DOHH2 (cell line): ENCODE results near the gene BOD1L2.

ENCODE experiments used
- H3F3A ChIP-seq: fragments of 200-600 bp; sonication (generic), shearing (Covaris generic); 2 replicates; pipeline ENCODE4 v1.6.0; 2016; ENCODE audit warnings: antibody characterized with exemption, mild to moderate bottlenecking; ENCODE audit not compliant: control insufficient read depth, insufficient read depth
- H3K27ac ChIP-seq: fragments of 200-600 bp; sonication (generic); 2 replicates; pipeline ENCODE4 v1.5.1; 2014; ENCODE audit warnings: low read depth, mild to moderate bottlenecking, low read length, moderate library complexity
- H3K27me3 ChIP-seq: fragments of 200-600 bp; sonication (generic); 2 replicates; pipeline ENCODE4 v1.6.1; 2014; ENCODE audit warnings: mild to moderate bottlenecking, low read length, mixed read lengths; ENCODE audit not compliant: control insufficient read depth
- H3K36me3 ChIP-seq: fragments of 200-600 bp; sonication (generic); 2 replicates; pipeline ENCODE4 v1.6.1; 2014; ENCODE audit warnings: mild to moderate bottlenecking, low read length, moderate library complexity, mixed read lengths; ENCODE audit not compliant: control insufficient read depth
- H3K4me1 ChIP-seq: fragments of 200-600 bp; sonication (generic); 2 replicates; pipeline ENCODE4 v1.6.1; 2014; ENCODE audit warnings: mild to moderate bottlenecking, low read length, mixed read lengths; ENCODE audit not compliant: control insufficient read depth
- H3K4me2 ChIP-seq: fragments of 200-600 bp; sonication (generic); 2 replicates; pipeline ENCODE4 v1.6.0; 2014; ENCODE audit warnings: mild to moderate bottlenecking, low read length, moderate library complexity
- H3K4me3 ChIP-seq: fragments of 200-600 bp; sonication (generic); 2 replicates; pipeline ENCODE4 v1.5.1; 2014; ENCODE audit warnings: mild to moderate bottlenecking, low read length, mixed read lengths
- H3K79me2 ChIP-seq: fragments of 200-600 bp; sonication (generic); 2 replicates; pipeline ENCODE4 v1.6.1; 2014; ENCODE audit warnings: mild to moderate bottlenecking, low read length, mixed read lengths; ENCODE audit not compliant: control insufficient read depth
- H3K9me2 ChIP-seq: fragments of 200-600 bp; sonication (generic); replicated peaks from 2 replicates; pipeline ENCODE4 v1.6.1; 2014; ENCODE audit warnings: mild to moderate bottlenecking, low read length, mixed read lengths; ENCODE audit not compliant: control insufficient read depth
- H3K9me3 ChIP-seq: fragments of 200-600 bp; sonication (generic); 2 replicates; pipeline ENCODE4 v1.6.1; 2014; ENCODE audit warnings: antibody characterized with exemption, low read length, mixed read lengths; ENCODE audit not compliant: control insufficient read depth, insufficient read depth
- H4K20me1 ChIP-seq: fragments of 200-600 bp; sonication (generic); 2 replicates; pipeline ENCODE4 v1.6.0; 2014; ENCODE audit warnings: low read depth, mild to moderate bottlenecking, antibody characterized with exemption, low read length, moderate library complexity; ENCODE audit not compliant: control insufficient read depth, insufficient read depth
- EZH2phosphoT487 ChIP-seq: fragments of 200-600 bp; sonication (generic); IDR thresholded peaks from 2 replicates; pipeline ENCODE4 v1.6.1; 2017; ENCODE audit warnings: borderline replicate concordance, mild to moderate bottlenecking, antibody characterized with exemption, low read length, moderate library complexity, mixed read lengths
- TF ChIP-seq, protein P1 (sequence below): fragments of 200-600 bp; sonication (generic); IDR thresholded peaks from one replicate; pipeline ENCODE4 v1.5.1; 2014; ENCODE audit warnings: antibody characterized with exemption, mild to moderate bottlenecking, low read depth, low read length; ENCODE audit not compliant: poor library complexity, severe bottlenecking

Gene BOD1L2

DNA sequence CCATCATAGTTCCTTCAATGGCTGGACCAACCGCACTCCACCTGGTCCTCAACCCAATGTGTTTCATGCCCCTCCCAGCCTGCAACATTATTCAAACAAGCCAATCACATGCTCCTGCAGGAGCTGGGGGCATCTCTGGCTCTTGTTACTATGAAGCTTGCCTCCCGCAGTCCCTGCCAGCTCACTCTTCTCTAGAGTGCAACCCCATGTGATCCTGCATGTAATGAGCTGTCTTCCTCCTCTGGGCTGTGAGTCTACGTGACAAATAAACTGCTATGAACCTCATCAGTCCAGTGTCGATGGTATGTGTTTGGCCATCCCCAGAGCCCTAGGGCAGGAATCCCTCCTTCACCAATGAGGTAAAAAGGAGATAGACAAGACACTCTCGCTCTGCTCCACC lies 15.8 kb upstream of the BOD1L2 start:
- no peaks in the 10 kb centered on the region for H3K9me2 ChIP-seq
- no peaks in the 10 kb centered on the region for H3K36me3 ChIP-seq
- no peaks in the 10 kb centered on the region for H3K4me1 ChIP-seq
- H3K27me3 ChIP-seq = peaks cover 34% of the 10 kb centered on the region
- no peaks in the 10 kb centered on the region for H4K20me1 ChIP-seq
- H3K9me3 ChIP-seq = no peaks in the 10 kb centered on the region
- TF ChIP-seq, protein P1, sequence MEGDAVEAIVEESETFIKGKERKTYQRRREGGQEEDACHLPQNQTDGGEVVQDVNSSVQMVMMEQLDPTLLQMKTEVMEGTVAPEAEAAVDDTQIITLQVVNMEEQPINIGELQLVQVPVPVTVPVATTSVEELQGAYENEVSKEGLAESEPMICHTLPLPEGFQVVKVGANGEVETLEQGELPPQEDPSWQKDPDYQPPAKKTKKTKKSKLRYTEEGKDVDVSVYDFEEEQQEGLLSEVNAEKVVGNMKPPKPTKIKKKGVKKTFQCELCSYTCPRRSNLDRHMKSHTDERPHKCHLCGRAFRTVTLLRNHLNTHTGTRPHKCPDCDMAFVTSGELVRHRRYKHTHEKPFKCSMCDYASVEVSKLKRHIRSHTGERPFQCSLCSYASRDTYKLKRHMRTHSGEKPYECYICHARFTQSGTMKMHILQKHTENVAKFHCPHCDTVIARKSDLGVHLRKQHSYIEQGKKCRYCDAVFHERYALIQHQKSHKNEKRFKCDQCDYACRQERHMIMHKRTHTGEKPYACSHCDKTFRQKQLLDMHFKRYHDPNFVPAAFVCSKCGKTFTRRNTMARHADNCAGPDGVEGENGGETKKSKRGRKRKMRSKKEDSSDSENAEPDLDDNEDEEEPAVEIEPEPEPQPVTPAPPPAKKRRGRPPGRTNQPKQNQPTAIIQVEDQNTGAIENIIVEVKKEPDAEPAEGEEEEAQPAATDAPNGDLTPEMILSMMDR = no peak
- no peak for TF ChIP-seq EZH2phosphoT487
- no peaks in the 10 kb centered on the region for H3K79me2 ChIP-seq
- no peak overlapping the region for H3K4me2 ChIP-seq
- no peak overlapping the region for H3K27ac ChIP-seq
- H3K4me3 ChIP-seq = no peak overlapping the region
- no peaks in the 10 kb centered on the region for H3F3A ChIP-seq

DNA sequence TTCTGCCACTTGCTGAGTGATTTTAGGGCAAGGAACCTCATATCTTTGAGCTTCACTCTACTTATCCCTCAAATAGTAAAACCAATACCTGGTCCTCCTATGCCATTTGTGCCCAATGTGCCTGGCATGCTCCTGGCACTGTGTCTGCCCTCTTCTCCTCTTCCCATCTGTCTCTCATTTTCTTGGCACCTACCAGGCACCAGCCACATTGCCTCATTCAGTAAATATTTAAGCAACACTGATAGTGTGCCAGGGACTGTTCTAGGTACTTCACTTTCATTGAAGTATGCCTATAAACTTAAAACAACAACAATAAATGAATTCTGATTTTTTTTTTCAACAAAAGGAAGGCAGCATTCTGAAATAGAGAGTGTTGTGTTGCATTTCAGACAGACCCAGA lies 15.1 kb upstream of the BOD1L2 start:
- no peaks in the 10 kb centered on the region for H3K4me1 ChIP-seq
- TF ChIP-seq EZH2phosphoT487 = no peak
- TF ChIP-seq, protein P1 = no peak
- no peak overlapping the region for H3K4me3 ChIP-seq
- peaks cover 32% of the 10 kb centered on the region for H3K27me3 ChIP-seq
- no peaks in the 10 kb centered on the region for H3F3A ChIP-seq
- H3K79me2 ChIP-seq = no peaks in the 10 kb centered on the region
- H3K4me2 ChIP-seq = no peak overlapping the region
- H3K9me2 ChIP-seq = no peaks in the 10 kb centered on the region
- no peaks in the 10 kb centered on the region for H3K9me3 ChIP-seq
- no peaks in the 10 kb centered on the region for H3K36me3 ChIP-seq
- H4K20me1 ChIP-seq = no peaks in the 10 kb centered on the region
- no peak overlapping the region for H3K27ac ChIP-seq

DNA sequence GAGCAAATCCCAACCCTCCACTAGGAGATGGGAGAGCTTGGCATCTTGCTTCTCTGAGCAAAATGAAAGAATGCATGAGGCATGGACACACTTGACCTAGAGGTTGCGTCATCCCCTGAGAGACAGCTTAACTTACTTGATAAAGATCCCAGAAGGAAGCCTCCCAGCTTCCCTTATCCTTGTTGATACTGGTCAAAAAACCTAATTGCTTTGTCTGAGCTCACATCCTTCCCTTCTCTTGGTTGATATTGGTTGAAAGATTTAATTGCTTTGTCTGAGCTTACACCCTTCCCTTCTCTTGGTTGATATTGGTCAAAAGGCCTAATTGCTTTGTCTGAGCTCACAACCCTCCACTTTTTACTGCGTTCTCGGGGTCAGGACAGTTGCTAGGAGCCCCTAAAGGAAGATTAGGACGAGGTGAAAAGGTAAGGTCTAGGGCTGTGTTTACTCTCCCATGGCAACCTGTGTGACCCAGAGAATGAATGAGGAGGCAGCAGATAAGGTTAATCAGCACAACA lies 12.2 kb upstream of the BOD1L2 start:
- H3K4me3 ChIP-seq = no peak overlapping the region
- TF ChIP-seq, protein P1 = no peak
- TF ChIP-seq EZH2phosphoT487 = no peak
- H3K9me3 ChIP-seq = no peaks in the 10 kb centered on the region
- no peak overlapping the region for H3K27ac ChIP-seq
- H3K27me3 ChIP-seq = peaks cover 12% of the 10 kb centered on the region
- H3K36me3 ChIP-seq = no peaks in the 10 kb centered on the region
- no peak overlapping the region for H3K4me2 ChIP-seq
- no peaks in the 10 kb centered on the region for H3K4me1 ChIP-seq
- no peaks in the 10 kb centered on the region for H3K79me2 ChIP-seq
- no peaks in the 10 kb centered on the region for H4K20me1 ChIP-seq
- H3F3A ChIP-seq = no peaks in the 10 kb centered on the region
- H3K9me2 ChIP-seq = no peaks in the 10 kb centered on the region

DNA sequence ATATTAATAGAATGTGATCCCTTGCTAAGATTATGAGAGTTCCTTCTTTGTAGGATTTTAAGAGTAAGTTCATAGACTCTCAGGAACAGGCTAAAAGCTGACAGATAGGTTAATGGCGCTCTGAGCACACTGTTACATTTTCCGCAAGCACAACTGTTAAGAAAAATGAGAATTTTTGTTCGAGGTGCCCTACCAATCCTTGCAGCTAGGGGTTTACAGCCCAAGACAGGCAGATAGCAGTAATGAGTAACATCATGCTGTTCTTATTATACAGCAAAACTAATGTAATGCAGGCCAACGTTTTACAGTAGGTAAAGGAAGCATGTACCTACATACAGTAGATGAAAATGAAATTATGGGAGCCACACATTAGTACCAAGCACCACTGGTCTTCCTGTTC lies 11.2 kb upstream of the BOD1L2 start:
- Histone ChIP-seq H3K4me2 (no peak overlapping the region), H3K27me3 (peaks cover 11% of the 10 kb centered on the region)

More for the DNA sequence above, 11.2 kb upstream of the BOD1L2 start:
- no peak for TF ChIP-seq EZH2phosphoT487
- TF ChIP-seq, protein P1 = no peak
- Histone ChIP-seq H3K36me3 (no peaks in the 10 kb centered on the region), H3K27ac (no peak overlapping the region), H3K9me2 (no peaks in the 10 kb centered on the region), H3K4me3 (no peak overlapping the region), H3K4me1 (no peaks in the 10 kb centered on the region), H3K9me3 (no peaks in the 10 kb centered on the region), H4K20me1 (no peaks in the 10 kb centered on the region), H3K79me2 (no peaks in the 10 kb centered on the region), H3F3A (no peaks in the 10 kb centered on the region)
